Heart right ventricle (tissue), 16 donors: ENCODE results near the gene EML2. TPM values are rescaled to one million over a fixed set of nuclear protein-coding genes. Genes with fewer than 3 reads are reported as not detected.
A peak's percentile ranks its signal among the peaks of the same experiment; 100 is the strongest.

Experiments used
- ATAC-seq, 8 donors: fragments of 200-7000 bp; cut with Tn5 transposase; one replicate each; pipeline ENCODE4 v1.9.1; 2020; ENCODE audit warnings: mild to moderate bottlenecking in 8 of 8, moderate library complexity in 8 of 8, moderate number of reproducible peaks in 1 of 8
- DNase-seq, 2 donors: peaks; one replicate each; pipeline ENCODE4 v3.0.0-alpha.2; 2020
- H3K27ac ChIP-seq, 10 donors: fragments of 200-600 bp; sonication (generic) in 2 of 10; one replicate each; pipeline versions ENCODE4 v1.5.0 to v1.8.0; 2020 to 2022; ENCODE audit warnings: mild to moderate bottlenecking in 3 of 10
- H3K27me3 ChIP-seq, 7 donors: fragments of 200-600 bp; one replicate each; pipeline ENCODE4 v1.8.0; 2021 to 2022; ENCODE audit warnings: mild to moderate bottlenecking in 2 of 7
- H3K36me3 ChIP-seq, 9 donors: fragments of 200-600 bp; sonication (generic) in 1 of 9; one replicate each; pipeline versions ENCODE4 v1.5.0 to v1.8.0; 2020 to 2022; ENCODE audit warnings: mild to moderate bottlenecking in 2 of 9
- H3K4me1 ChIP-seq, 9 donors: fragments of 200-600 bp; sonication (generic) in 1 of 9; one replicate each; pipeline versions ENCODE4 v1.5.0 to v1.8.0; 2020 to 2022; ENCODE audit warnings: mild to moderate bottlenecking in 4 of 9
- H3K4me3 ChIP-seq, 10 donors: fragments of 200-600 bp; sonication (generic) in 2 of 10; one replicate each; pipeline versions ENCODE4 v1.5.0 to v1.8.0; 2020 to 2022; ENCODE audit warnings: mild to moderate bottlenecking in 7 of 10, moderate library complexity in 2 of 10
- H3K9me3 ChIP-seq, 11 donors: fragments of 200-600 bp in 10 of 11; sonication (generic) in 2 of 11; one replicate each; pipeline versions ENCODE4 v1.5.0 to v1.8.0; 2013 to 2022; ENCODE audit warnings: mild to moderate bottlenecking in 2 of 11, control low read depth in 1 of 11, moderate library complexity in 1 of 11
- WGBS, 2 donors: extraction: QIAGEN DNeasy Blood & Tissue Kit; methylation state at CpG; one replicate each; pipeline ENCODE4 v1.1.7; 2013; ENCODE audit warnings: inconsistent platforms in 1 of 2; 5-methylcytosine and 5-hydroxymethylcytosine counted together
- intact Hi-C, 10 donors: fragments of 100-400 bp; cut with DNase I; formaldehyde crosslinking; loops; one replicate each; pipeline versions ENCODE4 v1.11.1 to v1.14.2; 2022
- polyA plus RNA-seq, 2 donors: library from polyadenylated mRNA; stranded (reverse); fragments of 200-250 nt; gene quantifications; one replicate each; pipeline ENCODE4 v1.2.3, GENCODE V29; 2013
- total RNA-seq, 10 donors: library from RNA; stranded (reverse); fragmentation: NEBNext Ultra II Directional in 3 of 10; extraction: Animal tissue kit (Norgen Biotek cat#: 25700) in 3 of 10; gene quantifications; one replicate each; pipeline versions ENCODE4 v1.2.1 to v1.2.4, GENCODE V29; 2021 to 2023
- TF ChIP-seq, protein P1 (sequence below), 9 donors: fragments of 200-600 bp; sonication (generic) in 2 of 9; IDR thresholded peaks; one replicate each; pipeline versions ENCODE4 v1.5.0 to v1.8.0; 2021 to 2022; ENCODE audit warnings: antibody characterized with exemption in 9 of 9, mild to moderate bottlenecking in 5 of 9, moderate library complexity in 1 of 9
- donor health status: Arrhythmogenic right ventricular cardiomyopathy.
- donor health status: ischemic (EF 13 %, LVEDD 7.1; RV severe dilation, severe dysfunction).
- donor health status: healthy with polysubstance abuse.
- donor health status: DM: no; HTN: yes; CAD: no.
- donor health status: DM: no; HTN: no; CAD: no.
- donor health status: ischemic (EF 25% LVEDD 6.9; RV normal size, moderate dysfunction).
- donor health status: ischemic (EF 25% LVEDD 5.7; RV mildly dilated, moderate dysfunction).
- donor health status: healthy.
- donor health status: DM: yes; HTN: yes; CAD: no.
- donor health status: Ischemic cardiomyopathy.
- donor health status: ischemic (EF 35%, LVEDD 5.7; RV mildly dilated, moderate dysfunction).
- donor health status: nonischemic (EF 11% LVEDD 7.7; RV severe dilation, severe dysfunction).
- donor health status: DM: yes; HTN: yes; CAD: no.
- donor health status: PGD.
- donor health status: ischemic (EF 29% LVEDD 5.4; RV normal size, mild dysfunction).
- donor health status: nonischemic (EF 23%, LVEDD 6.1; RV moderate dilation, normal function).

EML2 gene
- total and polyA plus RNA-seq, 12 donors: 17.3 to 54.5 (median 43.9) TPM

DNA sequence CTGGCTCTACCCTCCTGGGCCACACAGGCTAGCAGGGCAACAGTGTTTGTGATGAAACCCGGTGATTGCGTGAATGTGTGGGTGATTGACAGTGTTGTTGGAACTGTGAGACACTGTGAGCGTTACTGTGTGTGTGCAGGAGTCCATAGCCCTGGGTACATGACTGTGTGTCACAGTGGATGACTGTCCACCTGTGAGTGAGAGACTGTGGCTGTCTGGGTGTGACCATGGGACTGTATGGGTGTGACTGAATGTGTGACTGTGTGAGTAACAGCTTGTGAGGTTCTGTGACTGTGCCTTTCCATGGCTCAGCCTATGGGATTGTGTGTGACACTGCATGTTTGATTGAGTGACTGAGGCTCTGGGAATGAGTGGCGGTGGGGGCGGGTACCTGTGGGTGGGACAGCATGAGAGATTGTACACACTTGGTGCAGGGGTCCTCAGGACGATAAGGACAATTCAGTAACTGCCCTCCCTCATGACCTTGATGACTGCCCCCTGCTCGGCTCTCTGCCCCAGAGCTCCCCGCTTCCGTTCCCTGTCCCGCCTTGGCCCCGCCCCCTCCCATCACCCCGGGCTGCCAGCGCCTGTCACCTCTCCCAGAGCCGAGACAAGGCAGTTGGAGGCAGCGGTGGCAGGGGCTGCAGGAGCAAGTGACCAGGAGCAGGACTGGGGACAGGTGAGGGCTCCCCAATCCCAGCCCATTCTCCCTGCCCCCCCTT, 28.6 kb upstream of the EML2 start, which contains the start of gene GIPR:
Gene GIPR (plus strand): TSS at position 602 of the 722 bp plus-strand sequence. CDS start 1,300 bp downstream, outside the sequence.
- TF ChIP-seq, protein P1, sequence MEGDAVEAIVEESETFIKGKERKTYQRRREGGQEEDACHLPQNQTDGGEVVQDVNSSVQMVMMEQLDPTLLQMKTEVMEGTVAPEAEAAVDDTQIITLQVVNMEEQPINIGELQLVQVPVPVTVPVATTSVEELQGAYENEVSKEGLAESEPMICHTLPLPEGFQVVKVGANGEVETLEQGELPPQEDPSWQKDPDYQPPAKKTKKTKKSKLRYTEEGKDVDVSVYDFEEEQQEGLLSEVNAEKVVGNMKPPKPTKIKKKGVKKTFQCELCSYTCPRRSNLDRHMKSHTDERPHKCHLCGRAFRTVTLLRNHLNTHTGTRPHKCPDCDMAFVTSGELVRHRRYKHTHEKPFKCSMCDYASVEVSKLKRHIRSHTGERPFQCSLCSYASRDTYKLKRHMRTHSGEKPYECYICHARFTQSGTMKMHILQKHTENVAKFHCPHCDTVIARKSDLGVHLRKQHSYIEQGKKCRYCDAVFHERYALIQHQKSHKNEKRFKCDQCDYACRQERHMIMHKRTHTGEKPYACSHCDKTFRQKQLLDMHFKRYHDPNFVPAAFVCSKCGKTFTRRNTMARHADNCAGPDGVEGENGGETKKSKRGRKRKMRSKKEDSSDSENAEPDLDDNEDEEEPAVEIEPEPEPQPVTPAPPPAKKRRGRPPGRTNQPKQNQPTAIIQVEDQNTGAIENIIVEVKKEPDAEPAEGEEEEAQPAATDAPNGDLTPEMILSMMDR (IDR thresholded peaks at IDR 0.05): no peak
- Histone ChIP-seq H3K9me3 (no peaks in the 10 kb centered on the region), H3K27ac (peak within 1 kb of the TSS in 7 of 10 donors; percentile 19 to 60 (median 32))

DNA sequence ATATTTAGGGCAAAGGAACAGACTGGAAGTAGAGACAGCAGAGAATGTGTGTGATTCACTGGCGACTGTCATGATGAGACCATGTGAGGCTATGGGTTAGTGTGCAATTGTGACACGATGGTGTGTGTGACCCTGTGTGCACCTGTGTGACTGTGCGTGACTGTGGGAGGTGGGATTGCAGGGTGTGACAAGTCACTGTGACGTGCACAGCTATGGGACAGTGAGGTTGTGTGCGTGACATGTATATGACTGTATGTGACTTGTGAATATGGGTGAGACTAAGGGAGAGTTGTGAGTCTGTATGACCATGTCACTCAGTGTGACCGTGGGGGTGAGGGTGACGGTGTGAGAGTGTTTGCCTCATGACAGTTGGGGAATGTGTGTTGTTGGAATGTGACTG, 25.4 kb upstream of the EML2 start:
- DNase-seq (no peak), ATAC-seq (no peak)
- H3K4me3 ChIP-seq: no peak overlapping the region
- TF ChIP-seq, protein P1 (IDR thresholded peaks at IDR 0.05): no peak
- peaks cover 2 to 23% (median 18%) of the 10 kb centered on the region in 9 donors for H3K4me1 ChIP-seq
- no peaks in the 10 kb centered on the region for H3K36me3 ChIP-seq
- H3K27me3 ChIP-seq: peaks cover 0 to 66% (median 44%) of the 10 kb centered on the region in 7 donors
- H3K27ac ChIP-seq: no peak overlapping the region
- 66 to 71% methylated on average over 7 of the region's 7 CpGs for WGBS, 2 donors
- intact Hi-C loops: no loop called here
- H3K9me3 ChIP-seq: no peaks in the 10 kb centered on the region

More for the DNA sequence above, 28.6 kb upstream of the EML2 start, which contains the start of gene GIPR:
- intact Hi-C loops: no loop called here
- ATAC-seq: peak; percentile 47 to 85 (median 65)
- peaks cover 0 to 82% (median 65%) of the 10 kb centered on the region in 7 donors for H3K27me3 ChIP-seq
- H3K4me3 ChIP-seq: peak within 1 kb of the TSS; percentile 12 to 56 (median 50)
- H3K36me3 ChIP-seq: no peaks in the 10 kb centered on the region
- 10 to 13% methylated on average over 15 of the region's 15 CpGs for WGBS, 2 donors
- H3K4me1 ChIP-seq: peaks cover 2 to 33% (median 20%) of the 10 kb centered on the region in 9 donors
- DNase-seq: peak; percentile 51 to 71

DNA sequence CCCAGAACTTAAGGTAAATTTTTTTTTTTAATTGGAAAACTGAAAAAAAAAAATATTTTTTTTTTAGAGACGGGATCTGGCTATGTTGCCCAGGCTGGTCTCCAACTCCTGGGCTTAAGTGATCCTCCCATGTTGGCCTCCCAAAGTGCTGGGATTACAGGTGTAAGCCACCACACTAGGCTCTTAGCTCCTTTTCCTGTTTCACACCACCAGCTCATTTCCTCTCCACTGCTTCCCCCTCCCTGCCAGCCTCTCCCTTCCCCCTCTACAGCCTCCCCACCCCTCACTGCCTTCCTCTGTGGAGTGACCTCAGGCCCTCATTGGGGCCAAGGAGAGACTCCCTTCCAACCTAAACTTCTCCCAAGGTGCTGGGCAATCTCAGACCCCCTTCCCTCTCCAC, 24.6 kb upstream of the EML2 start:
- Histone ChIP-seq H3K27ac (no peak overlapping the region), H3K9me3 (no peaks in the 10 kb centered on the region), H3K27me3 (peaks cover 0 to 58% (median 38%) of the 10 kb centered on the region in 7 donors), H3K4me1 (peaks cover 0 to 15% (median 10%) of the 10 kb centered on the region in 9 donors), H3K4me3 (no peak overlapping the region), H3K36me3 (no peaks in the 10 kb centered on the region)
- intact Hi-C loops: no loop called here
- TF ChIP-seq, protein P1 (IDR thresholded peaks at IDR 0.05): no peak
- ATAC-seq (no peak), DNase-seq (no peak)
- WGBS, 2 donors: 83 to 95% methylated on average over 1 of the region's 1 CpG

DNA sequence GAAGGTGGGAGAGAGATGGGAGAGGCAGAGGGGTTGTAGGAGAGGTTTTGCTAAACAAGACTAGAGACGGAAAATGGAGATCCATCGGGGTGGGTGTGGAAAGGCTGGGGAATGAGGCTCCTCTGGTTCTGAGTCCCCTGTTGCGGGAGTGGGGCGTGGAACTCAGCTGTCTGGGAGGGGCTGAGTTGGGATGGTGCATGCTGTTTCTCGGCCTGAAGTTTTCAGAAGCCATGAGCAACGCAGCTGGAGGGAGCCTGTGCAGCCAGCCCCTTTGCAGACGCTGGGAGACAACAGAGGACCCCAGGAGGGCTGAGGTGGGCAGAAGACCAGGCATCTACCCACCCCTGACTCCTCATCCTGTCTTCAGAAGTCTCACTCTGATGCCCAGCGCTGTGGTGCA, 21.4 kb upstream of the EML2 start:
- DNase-seq: no peak
- WGBS, 2 donors: 39 to 42% methylated on average over 8 of the region's 8 CpGs
- TF ChIP-seq, protein P1 (IDR thresholded peaks at IDR 0.05): no peak
- Histone ChIP-seq H3K9me3 (no peaks in the 10 kb centered on the region), H3K27ac (no peak overlapping the region), H3K4me1 (no peaks in the 10 kb centered on the region), H3K36me3 (no peaks in the 10 kb centered on the region), H3K27me3 (peaks cover 0 to 27% (median 16%) of the 10 kb centered on the region in 7 donors), H3K4me3 (no peak overlapping the region)
- ATAC-seq: peak in 1 of 8 donors; percentile 15
- intact Hi-C loops: no loop called here
